Measurements from ENCODE around the gene NXN.
"Not testable (repeated sequence)": the region's sequence is repeated elsewhere in the genome, so short reads cannot be mapped to it uniquely, and the experiment has no call there.

Gene NXN

GRCh38 chr17:896454-896853, 83.1 kb downstream of the NXN start:
- no peak for DNase-seq (ENCODE audit: low read depth in 2 of 2, low spot score in 1 of 2)

GRCh38 chr17:892958-893357, 86.6 kb downstream of the NXN start:
- no peak for DNase-seq (ENCODE audit: low read depth in 2 of 2, low spot score in 1 of 2)

GRCh38 chr17:888998-889441, 90.6 kb downstream of the NXN start:
- DNase-seq (ENCODE audit: low read depth in 2 of 2, low spot score in 1 of 2), result no peak

DNA sequence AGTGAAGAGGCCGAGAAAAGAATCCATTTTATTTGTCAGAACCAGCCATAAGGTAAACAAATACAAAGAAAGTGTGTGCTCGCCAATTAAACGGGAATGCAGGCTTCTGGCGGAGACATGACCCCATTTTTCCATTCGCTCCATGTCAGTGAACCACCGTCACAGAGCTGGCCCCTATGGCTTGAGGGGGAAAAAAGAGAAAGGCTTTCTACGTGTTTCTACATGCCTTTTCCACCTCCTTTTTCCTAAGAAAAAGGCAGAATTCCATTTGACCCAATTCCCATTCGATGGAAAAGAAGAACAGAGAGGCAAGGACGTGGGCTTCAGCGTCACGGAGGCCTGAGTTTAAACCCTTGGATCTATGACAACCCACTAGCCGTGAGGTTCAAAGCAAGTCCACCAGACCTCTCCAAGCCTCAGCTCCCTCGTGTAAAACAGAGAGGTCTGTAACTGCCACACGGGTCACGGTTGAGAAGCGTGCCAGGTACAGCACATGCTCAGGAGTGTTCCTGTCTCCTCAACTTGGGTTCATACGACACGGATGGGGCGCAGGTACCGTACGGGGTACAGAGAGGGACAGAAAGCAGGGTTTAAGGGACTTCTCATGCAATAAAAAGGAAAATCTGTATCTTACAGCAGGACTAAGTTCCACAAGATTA, 91.9 kb downstream of the NXN start:
- DNase-seq (ENCODE audit: low read depth in 2 of 2, low spot score in 1 of 2), result no peak

DNA sequence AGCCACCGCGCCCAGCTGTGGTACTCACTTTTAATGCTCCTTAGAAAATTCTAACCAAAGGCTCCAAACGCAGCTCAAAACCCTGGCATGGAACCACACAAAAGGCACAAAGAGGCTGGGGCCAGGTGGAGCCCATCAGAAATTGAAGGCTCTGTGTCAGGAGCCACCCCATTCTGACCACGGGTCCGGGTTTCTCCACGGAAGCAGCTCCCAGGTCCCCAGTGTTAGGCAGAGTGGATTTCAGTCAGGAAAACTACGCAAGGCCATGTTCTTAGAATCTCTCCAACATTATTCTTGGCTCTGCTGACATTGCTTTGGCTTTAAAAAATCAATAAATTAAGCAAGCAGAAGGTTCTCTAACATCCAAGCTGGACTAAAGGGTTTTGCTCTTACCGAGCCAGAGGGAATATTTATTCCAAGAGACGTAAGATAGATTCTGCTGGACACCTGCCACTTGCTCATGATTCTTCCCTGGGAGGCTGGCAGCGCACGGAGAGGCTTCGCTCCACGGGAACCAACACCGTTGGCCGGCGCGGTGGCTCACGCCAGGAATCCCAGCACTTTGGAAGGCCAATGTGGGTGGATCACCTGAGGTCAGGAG, 93.5 kb downstream of the NXN start:
- no peak for DNase-seq (ENCODE audit: low read depth in 2 of 2, low spot score in 1 of 2)

DNA sequence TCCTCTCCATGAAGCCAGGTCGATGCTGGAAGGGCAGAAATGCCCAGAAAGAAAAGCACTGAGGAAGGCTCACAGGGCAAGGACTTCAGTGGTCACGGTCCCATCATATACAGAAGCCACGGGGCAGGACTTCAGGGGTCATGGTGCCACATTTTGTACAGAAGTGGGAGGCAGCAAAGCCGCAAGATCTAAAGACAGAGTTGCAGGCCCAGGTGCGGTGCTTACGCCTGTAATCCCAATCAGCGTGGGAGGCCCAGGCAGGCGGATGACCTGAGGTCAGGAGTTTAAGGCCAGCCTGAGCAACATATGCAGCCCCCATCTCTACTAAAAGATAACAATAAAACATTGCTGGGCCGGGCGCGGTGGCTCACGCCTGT, 96.0 kb downstream of the NXN start:
- no peak for DNase-seq (ENCODE audit: low read depth in 2 of 2, low spot score in 1 of 2)

DNA sequence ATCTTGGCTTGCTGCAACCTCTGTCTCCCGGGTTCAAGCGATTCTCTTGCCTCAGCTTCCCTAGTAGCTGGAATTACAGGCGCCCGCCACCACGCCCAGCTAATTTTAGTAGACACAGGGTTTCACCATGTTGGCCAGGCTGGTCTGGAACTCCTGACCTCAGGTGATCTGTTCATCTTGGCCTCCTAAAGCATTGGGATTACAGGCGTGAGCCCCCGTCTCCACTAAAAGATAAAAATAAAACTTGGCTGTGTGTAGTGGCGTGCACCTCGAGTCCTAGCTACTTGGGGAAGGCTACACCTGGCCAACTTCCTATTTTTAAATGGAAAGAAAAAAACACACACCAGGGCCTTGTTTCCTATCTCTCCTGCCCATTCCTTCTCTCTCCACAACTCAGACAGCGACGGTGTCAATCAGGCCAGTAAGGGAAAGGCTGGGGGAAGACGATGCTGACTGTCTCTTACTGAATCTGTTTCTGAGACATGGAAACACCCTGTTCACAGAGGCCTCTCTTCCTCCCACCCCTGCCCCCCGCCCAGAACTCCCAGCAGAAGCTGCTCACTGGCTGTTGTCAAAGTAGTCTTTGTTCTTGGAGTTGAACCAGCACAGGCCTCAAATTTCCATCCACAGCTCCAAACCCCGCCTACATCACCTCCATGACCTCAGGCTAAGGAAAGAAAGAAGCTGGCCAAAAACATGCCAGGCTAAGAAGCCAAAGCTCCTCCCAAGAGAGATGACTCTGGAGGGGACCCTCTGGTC, 96.6 kb downstream of the NXN start:
- DNase-seq (ENCODE audit: low read depth in 2 of 2, low spot score in 1 of 2), result no peak

DNA sequence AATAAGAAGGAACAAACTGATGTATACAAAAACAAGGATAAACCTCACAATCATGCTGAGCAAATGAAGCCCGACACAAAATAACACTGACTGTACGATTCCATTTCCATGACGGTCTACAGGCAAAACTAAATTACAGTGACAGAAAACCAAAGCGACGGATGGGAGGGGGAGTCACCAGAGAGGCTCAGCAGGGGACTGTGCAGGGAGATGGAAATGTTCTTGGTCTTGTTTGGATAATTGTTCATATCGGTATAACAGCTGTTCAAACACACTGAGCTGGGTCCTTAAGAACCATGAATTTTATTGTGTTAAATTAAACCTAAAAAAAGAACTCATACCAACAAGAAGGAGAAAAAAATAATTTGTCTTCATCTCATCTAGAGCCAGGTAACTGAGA, 97.8 kb downstream of the NXN start:
- no peak for DNase-seq (ENCODE audit: low read depth in 2 of 2, low spot score in 1 of 2)

DNA sequence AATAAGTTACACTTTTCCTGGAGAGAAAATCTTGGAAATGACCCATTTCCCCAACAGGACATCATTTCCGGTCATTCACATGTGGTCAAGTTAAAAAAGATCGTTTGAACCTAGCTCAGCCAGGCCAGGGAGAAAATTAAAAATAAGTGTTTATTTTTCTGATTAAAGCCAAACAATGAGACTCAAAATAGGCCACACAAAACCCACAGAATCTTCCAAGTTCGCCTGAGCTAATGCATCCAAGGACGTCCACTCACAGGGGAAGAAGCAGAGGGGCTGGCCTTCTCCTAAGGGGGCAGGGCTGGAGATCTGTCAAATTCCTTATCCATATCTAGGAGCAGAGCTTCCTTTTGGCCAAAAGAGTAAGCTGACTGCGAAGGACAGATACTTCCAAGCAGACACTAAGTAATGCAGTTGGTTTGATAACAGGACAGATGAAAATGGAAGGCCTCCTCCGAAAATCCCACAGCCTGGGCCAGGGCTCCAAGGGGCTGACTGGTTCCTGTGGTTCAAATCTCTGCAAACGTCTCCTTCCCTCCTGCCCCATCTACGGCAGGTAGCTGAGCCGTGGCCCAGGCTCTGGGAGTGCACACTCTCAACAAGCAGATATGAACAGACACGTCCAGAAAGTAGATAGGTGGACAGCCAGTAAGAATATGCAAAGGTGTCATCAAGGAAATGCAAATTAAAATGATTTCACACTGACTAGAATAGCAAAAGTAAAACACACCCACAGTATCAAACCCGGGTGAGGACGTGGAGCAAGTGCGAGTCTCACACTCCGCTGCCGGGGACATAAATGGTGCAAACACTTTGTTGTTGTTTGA, 98.9 kb downstream of the NXN start:
- DNase-seq (ENCODE audit: low read depth in 2 of 2, low spot score in 1 of 2), result no peak

DNA sequence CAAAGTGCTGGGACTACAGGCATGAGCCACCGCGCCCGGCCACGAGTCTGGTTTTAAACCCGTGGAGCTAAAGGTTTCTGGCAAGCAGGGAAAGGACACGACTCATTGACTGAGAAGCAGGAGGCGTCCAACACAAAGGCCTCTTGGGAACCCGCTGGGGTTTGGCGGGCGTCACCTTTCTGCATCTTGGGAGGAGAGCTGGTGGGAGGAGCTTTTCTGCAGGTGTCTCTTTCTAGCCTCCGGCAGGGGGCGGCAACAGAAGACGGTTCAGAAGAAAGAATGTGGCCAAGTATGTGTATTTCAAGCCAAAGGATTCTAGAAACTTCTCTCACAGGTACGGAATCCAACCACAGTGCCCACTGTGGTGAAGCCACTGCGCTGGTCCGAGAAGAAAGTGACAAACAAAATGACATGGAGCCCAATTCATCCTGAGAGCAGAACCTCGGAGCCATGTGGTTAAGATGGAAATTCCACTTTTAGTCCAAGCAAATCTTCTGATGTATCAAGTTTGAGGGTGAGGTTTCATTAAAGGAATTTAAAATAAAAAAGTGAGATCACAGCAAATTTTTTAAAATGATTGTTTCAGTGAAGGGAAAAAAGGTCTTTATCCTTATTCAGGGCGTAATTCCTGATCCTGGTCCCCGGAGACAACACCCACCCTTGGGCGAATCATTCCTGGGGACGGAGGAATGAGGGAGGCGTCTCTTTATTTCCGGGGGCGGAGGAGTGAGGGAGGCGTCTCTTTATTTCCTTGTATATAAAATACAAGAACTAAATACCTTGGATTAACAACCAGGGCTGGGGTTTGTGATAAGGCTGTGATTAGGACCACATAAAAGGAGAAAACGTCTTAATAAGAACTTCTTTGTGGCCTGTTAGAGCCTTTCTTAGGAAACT, 99.8 kb downstream of the NXN start:
- DNase-seq (ENCODE audit: low read depth in 2 of 2, low spot score in 1 of 2), result peak in 1 of 2 donors; percentile 31

DNA sequence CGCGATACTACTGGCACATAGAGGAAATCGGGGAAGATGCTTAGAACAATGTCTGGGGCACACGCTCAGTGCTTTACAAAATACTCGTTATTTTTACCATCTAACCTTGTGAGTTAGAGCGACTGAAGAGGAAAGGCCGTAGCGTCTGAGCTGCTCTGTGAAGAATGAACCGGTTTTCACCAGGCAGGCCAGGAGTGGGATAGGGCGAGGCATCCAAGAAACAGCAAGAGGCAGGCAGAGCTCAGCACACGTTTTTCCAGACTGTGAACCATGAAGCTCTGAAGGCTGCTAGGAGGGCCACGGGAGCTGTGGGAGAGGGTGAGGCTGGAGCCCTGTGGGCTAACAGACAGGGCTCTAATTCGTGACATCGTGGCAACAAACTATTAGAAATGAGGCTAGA, 101.9 kb downstream of the NXN start:
- no peak for DNase-seq (ENCODE audit: low read depth in 2 of 2, low spot score in 1 of 2)

DNA sequence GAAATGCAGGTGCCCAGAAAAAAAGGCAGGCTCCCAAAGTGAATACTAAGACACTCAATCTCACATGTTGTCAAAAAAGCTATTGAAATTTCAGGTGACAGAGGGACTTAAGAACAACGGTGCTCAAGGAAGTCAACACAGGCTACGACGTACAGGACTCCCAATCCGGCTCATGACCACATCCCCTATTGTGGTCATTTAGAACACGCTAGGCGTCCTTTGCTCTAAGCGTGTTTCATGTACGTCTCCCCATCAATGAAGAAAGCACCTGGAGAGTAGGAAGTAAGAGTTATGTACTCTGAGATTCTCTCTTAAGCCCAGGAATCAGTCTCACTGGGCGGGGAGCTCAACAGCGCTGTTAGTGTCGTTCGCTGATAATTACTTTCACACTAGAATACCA, 103.3 kb downstream of the NXN start:
- DNase-seq (ENCODE audit: low read depth in 2 of 2, low spot score in 1 of 2), result no peak

GRCh38 chr17:874590-874989, 105.0 kb downstream of the NXN start:
- DNase-seq (ENCODE audit: low read depth in 2 of 2, low spot score in 1 of 2), result not testable (repeated sequence)

DNA sequence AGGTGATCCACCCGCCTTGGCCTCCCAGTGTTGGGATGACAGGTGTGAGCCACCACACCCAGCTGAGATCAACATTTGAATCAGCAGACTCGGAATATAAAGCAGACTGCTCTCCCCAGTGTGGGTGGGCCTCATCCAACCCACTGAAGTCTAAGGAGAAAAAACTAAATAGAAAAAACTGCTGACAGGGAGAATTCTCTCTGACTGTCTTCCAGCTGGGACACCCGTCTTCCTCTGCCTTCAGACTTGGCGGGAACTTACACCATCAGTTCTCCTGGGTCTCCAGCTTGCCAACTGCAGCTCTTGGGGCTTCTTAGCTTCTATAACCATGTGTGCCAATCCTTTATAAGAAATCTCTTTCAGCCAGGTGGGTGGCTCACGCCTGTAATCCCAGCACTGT, 106.7 kb downstream of the NXN start:
- no peak for DNase-seq (ENCODE audit: low read depth in 2 of 2, low spot score in 1 of 2)

- DNase-seq (ENCODE audit: low read depth in 2 of 2, low spot score in 1 of 2), result no peak
These were observed 107.6 kb downstream of the NXN start for GRCh38 chr17:871751-872519.

GRCh38 chr17:869567-870525, 109.7 kb downstream of the NXN start:
- DNase-seq (ENCODE audit: low read depth in 2 of 2, low spot score in 1 of 2), result no peak

GRCh38 chr17:869086-869485, 110.5 kb downstream of the NXN start:
- DNase-seq (ENCODE audit: low read depth in 2 of 2, low spot score in 1 of 2), result no peak

DNA sequence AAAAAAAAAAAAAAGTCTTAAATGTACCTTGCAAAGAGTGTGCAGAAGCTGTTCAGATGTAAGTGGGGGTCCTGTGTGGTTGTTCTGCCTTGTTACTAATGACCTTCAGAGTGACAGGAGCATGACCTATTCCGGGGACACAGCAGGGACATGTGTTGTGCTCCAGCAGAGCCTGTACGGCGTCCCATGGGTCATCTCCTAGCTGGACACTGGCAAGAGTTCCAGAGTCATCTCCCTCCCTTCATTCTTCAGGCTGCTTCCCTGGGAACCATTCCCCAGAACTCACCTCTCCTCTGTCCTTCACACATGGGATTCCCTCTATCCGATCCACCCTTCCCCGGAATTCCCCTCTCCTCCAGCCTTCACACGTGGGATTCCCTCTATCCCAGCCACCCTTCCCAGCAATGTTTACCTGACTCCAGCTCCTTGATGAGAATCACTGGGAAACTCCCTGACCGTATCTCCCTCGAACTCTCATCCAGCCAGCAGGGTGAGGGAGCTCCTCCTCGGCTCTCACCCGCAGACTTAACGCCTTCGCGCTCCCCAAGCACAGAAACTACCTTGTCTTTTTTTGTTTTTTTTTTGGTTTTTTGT, 111.6 kb downstream of the NXN start:
- DNase-seq (ENCODE audit: low read depth in 2 of 2, low spot score in 1 of 2), result no peak
